Retinal pigment epithelial cell (primary cell): Measurements from ENCODE around the gene SERINC3.

Experiments
- DNase-seq: peaks from one replicate; pipeline ENCODE4 v3.0.0-alpha.2; 2010; ENCODE audit warnings: low read depth
- H3K4me3 ChIP-seq: 2 replicates; pipeline ENCODE4 v1.5.1; 2011; ENCODE audit warnings: mild to moderate bottlenecking, low read length, control low read depth, moderate library complexity
- TF ChIP-seq, protein P1 (sequence below): conservative IDR thresholded peaks from 2 replicates; pipeline ENCODE4 v1.5.1; 2011; ENCODE audit warnings: low read depth, low read length, control low read depth, inconsistent platforms

Gene SERINC3

DNA sequence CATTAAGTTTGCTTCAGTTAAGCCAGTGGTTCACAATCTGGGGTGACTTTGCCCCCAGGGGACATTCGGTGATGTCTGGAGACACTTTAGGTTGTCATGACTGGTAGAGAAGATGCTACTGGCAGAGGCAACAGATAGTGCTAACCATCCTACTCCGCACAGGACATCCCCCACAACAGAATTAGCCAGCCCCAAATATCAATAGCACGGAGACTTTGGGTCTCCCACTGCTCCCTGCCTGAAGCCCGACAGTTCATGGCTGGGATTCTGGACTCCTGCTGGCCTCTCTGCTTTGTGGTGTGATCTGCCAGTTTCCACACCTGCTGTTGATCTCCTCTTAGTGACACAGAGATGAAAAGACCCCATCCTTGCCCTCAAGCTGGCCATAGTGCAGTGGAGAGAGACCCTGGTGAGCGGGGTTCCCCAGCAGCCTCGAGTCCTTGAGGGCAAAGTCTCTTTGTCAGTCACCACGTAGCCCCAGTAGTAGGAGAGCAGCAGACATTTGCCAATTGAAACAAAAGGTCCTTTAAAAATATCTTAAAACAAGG, 70.9 kb downstream of the SERINC3 start:
- DNase-seq = no peak
- TF ChIP-seq, protein P1, sequence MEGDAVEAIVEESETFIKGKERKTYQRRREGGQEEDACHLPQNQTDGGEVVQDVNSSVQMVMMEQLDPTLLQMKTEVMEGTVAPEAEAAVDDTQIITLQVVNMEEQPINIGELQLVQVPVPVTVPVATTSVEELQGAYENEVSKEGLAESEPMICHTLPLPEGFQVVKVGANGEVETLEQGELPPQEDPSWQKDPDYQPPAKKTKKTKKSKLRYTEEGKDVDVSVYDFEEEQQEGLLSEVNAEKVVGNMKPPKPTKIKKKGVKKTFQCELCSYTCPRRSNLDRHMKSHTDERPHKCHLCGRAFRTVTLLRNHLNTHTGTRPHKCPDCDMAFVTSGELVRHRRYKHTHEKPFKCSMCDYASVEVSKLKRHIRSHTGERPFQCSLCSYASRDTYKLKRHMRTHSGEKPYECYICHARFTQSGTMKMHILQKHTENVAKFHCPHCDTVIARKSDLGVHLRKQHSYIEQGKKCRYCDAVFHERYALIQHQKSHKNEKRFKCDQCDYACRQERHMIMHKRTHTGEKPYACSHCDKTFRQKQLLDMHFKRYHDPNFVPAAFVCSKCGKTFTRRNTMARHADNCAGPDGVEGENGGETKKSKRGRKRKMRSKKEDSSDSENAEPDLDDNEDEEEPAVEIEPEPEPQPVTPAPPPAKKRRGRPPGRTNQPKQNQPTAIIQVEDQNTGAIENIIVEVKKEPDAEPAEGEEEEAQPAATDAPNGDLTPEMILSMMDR = no peak
- no peak overlapping the region for H3K4me3 ChIP-seq

DNA sequence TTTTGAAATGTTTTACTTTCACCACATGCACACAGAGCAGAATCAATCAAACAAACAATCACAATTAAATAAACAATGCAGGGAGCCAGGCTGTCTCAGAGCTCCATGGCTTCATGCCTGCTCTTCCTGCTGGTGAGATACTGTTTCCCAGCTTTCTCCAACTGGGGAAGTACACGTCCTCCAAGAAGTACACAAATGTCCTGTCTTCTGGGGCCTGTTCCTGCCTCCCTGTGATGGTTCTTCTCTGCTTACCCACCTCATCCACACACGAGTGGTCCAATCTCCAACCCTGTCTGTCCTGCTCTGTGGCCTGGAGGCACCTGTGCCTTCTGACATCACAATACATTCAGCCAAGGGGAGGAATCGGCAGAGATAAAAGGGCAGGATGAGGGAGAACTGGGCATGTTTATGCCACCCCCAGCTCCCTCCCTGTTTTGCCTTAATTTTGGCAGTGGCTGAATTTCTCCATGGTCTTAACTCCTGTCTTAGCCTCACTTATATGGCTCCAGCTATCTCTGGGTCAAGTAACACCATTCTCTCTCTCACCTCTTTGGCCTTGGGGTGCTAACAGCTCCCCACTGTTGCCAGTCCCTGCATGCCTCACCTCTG, 71.5 kb downstream of the SERINC3 start:
- TF ChIP-seq, protein P1 = no peak
- no peak overlapping the region for H3K4me3 ChIP-seq
- no peak for DNase-seq

DNA sequence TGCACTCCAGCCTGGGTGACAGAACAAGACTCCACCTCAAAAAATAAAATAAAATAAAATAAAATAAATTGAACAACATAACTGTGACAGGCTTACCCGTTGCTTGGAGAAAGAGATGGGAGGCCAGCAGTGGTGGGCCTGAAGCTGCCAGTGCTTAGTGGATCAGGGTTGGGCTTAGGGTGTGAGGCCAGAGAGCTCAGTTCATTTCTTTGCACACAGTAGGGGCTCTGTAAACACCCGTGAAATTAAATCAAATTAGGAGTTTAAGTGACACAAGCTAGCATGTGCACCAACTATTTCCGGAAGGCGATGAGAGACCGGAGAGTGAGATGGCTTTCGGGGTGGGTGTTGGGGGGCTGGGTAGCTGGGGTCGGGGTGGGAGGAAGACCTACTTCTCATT, 72.0 kb downstream of the SERINC3 start:
- DNase-seq = no peak
- TF ChIP-seq, protein P1 = no peak
- no peak overlapping the region for H3K4me3 ChIP-seq

DNA sequence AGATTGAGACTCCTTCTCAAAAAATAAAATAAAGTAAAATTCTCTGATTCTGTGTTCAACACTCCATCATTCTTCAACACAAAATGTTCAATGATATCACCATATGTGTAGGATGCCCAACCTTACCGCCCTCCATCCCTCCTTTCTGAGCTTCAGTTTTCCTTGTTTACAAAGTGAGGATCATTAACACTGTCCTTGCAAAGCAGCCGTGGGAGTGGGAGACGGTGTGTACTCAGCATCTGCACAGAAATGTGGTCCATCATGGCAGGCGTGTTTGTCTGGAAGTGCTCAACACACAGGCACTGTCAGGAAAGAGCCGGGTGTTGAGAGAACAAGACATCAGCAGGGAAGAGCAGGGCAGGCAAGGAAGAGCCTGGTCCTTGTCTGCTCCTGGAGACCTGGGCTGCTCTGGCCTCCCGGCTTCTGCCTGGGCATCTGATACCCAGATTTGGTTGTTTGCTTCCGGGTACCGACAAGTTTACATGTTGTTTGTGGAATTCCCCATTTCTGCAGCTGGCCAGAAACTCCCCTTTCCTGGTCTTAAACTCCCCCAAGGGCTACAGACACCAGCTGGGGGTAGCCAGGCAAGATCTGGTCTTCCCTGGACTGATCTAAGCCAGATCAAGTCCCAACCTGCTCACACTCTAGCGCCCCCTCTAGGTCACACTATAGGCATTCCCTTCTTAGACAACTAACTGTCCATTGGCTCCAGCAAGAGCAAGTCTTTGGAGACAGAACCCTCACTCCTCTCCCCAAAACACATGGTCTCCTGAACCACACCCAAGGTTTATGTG, 72.9 kb downstream of the SERINC3 start:
- no peak for DNase-seq
- TF ChIP-seq, protein P1 = peak; percentile 49
- H3K4me3 ChIP-seq = no peak overlapping the region

DNA sequence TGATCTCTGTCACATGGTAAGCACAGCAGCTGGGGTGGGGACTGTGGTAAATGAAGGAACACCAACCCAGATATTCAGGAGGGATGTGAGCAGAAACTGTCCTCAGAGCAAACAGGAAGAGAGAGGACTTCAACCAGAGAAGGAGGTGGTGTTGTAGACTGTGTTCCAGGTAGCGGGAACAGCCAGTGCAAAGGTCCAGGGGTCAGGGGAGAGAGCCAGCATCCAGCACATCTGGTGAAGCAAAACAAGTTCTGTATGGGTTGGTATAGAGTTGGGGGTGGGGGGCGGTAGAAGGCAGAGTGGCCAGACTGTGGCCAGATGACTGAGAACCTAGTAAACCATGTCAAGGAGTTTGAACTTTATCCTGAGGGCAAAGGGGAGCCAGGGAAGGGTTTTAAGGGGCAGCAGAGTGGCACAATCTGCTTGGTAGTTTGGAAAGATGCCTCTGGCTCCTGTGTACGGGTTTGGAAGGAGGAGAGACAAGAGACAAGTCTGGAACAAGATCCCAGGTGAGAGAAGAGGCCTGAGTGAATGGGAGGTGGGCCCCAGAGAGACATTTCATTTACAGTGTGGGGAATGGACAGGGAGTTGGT, 73.9 kb downstream of the SERINC3 start:
- TF ChIP-seq, protein P1 = no peak
- DNase-seq = no peak
- H3K4me3 ChIP-seq = no peak overlapping the region
